Endothelial cell of umbilical vein (primary cell): ENCODE data around the gene VWCE.
"Not testable (repeated sequence)": the region's sequence is repeated elsewhere in the genome, so short reads cannot be mapped to it uniquely, and the experiment has no call there.

Experiments
- CTCF ChIP-seq, 2 donors: IDR thresholded peaks; 1 replicate in 1 of 2; 2 replicates in 1 of 2; pipeline ENCODE4 v1.5.1; 2011; ENCODE audit warnings: low read length in 2 of 2, mild to moderate bottlenecking in 2 of 2, moderate library complexity in 2 of 2, control low read depth in 1 of 2, inconsistent platforms in 1 of 2, low read depth in 1 of 2; ENCODE audit not compliant: insufficient read depth in 1 of 2; ENCODE audit errors: extremely low read depth in 1 of 2
- EZH2 ChIP-seq: IDR thresholded peaks from 2 replicates; pipeline ENCODE4 v1.6.1; 2012; ENCODE audit warnings: borderline replicate concordance, low read depth, mild to moderate bottlenecking, moderate library complexity, low read length, inconsistent platforms; ENCODE audit not compliant: severe bottlenecking
- FOS ChIP-seq: IDR thresholded peaks from 2 replicates; pipeline ENCODE4 v1.6.1; 2011; ENCODE audit warnings: mild to moderate bottlenecking, low read length, moderate library complexity, borderline replicate concordance; ENCODE audit not compliant: insufficient read depth
- GATA2 ChIP-seq: IDR thresholded peaks from 2 replicates; pipeline ENCODE4 v1.7.0; 2011; ENCODE audit warnings: low read depth, mild to moderate bottlenecking, moderate library complexity, mixed read lengths, low read length; ENCODE audit not compliant: insufficient read length, insufficient read depth
- JUN ChIP-seq: IDR thresholded peaks from 2 replicates; pipeline ENCODE4 v1.6.1; 2011; ENCODE audit warnings: borderline replicate concordance, low read depth; ENCODE audit not compliant: insufficient read length, insufficient read depth
- MAX ChIP-seq: IDR thresholded peaks from 2 replicates; pipeline ENCODE4 v1.6.1; 2011; ENCODE audit not compliant: insufficient read depth, insufficient read length
- MYC ChIP-seq: IDR thresholded peaks from one replicate; pipeline ENCODE4 v1.6.1; 2011; ENCODE audit warnings: mild to moderate bottlenecking, low read depth, low read length
- POLR2A ChIP-seq: IDR thresholded peaks from 2 replicates; pipeline ENCODE4 v1.6.1; 2012; ENCODE audit warnings: low read depth, mild to moderate bottlenecking, control low read depth, low read length
- POLR2AphosphoS5 ChIP-seq: IDR thresholded peaks from 2 replicates; pipeline ENCODE4 v1.6.1; 2012; ENCODE audit warnings: low read depth, mild to moderate bottlenecking, control low read depth, low read length, moderate library complexity; ENCODE audit not compliant: insufficient read depth

- TF ChIP-seq CTCF (IDR thresholded peaks at IDR 0.05; ENCODE audit: extremely low read depth in 1 of 2, insufficient read depth in 1 of 2, low read depth in 1 of 2, low read length in 2 of 2); JUN; POLR2A; EZH2; MYC; FOS; POLR2AphosphoS5; MAX; GATA2: not testable (repeated sequence)
Measured at GRCh38 chr11:61237130-61237529, 58.0 kb downstream of the VWCE start.
